Measurements from ENCODE around the gene HSD17B12. TPM values are rescaled to one million over a fixed set of nuclear protein-coding genes. Genes with fewer than 3 reads are reported as not detected.

The HSD17B12 gene
- total RNA-seq, 2 donors from 2014 or later, result 40.6 to 52.4 TPM

- Mint-ChIP-seq H3K4me3 (no peak overlapping the region), H3K36me3 (no peaks in the 10 kb centered on the region), H3K27ac (no peak overlapping the region), H3K27me3 (no peaks in the 10 kb centered on the region), H3K9me3 (no peaks in the 10 kb centered on the region), H3K4me1 (ENCODE audit: low read depth in 2 of 2) (no peaks in the 10 kb centered on the region)
- no peak for DNase-seq (ENCODE audit: low spot score)
- no peak for ATAC-seq
Observed at GRCh38 chr11:43810929-43811596, 130.5 kb downstream of the HSD17B12 start.

- H3K27me3 Mint-ChIP-seq, result no peaks in the 10 kb centered on the region
- H3K27ac Mint-ChIP-seq, result no peak overlapping the region
- DNase-seq (ENCODE audit: low spot score), result no peak
- no peak for ATAC-seq
- no peaks in the 10 kb centered on the region for H3K9me3 Mint-ChIP-seq
- H3K4me1 Mint-ChIP-seq (ENCODE audit: low read depth in 2 of 2), result no peaks in the 10 kb centered on the region
- no peaks in the 10 kb centered on the region for H3K36me3 Mint-ChIP-seq
- no peak overlapping the region for H3K4me3 Mint-ChIP-seq
Observed at GRCh38 chr11:43812471-43812870, 131.9 kb downstream of the HSD17B12 start.

DNA sequence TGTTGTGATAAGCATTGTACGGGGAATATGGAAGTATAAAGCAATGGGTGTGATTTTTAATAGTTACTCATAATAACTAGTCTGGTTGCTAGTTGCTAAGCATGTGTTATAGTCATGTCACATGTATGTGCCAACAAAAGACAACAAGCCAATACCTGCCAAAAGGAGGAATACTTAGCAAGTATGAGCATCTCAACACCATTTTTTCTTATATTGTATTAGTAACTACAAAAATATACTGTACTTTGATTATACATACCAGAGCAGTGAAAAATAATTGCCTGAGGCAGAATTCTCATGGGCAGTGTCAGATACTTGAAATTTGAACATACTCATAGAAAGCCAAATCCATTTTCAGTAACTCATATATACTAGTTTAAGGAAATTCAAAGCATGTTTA lies 137.7 kb downstream of the HSD17B12 start:
- Mint-ChIP-seq H3K36me3 (no peaks in the 10 kb centered on the region), H3K4me1 (ENCODE audit: low read depth in 2 of 2) (no peaks in the 10 kb centered on the region), H3K27ac (no peak overlapping the region), H3K4me3 (no peak overlapping the region), H3K27me3 (no peaks in the 10 kb centered on the region), H3K9me3 (no peaks in the 10 kb centered on the region)
- ATAC-seq (no peak), DNase-seq (ENCODE audit: low spot score) (no peak)

GRCh38 chr11:43819926-43820325 lies 139.4 kb downstream of the HSD17B12 start:
- no peaks in the 10 kb centered on the region for H3K9me3 Mint-ChIP-seq
- H3K27ac Mint-ChIP-seq, result no peak overlapping the region
- no peaks in the 10 kb centered on the region for H3K27me3 Mint-ChIP-seq
- H3K4me1 Mint-ChIP-seq (ENCODE audit: low read depth in 2 of 2), result no peaks in the 10 kb centered on the region
- H3K36me3 Mint-ChIP-seq, result no peaks in the 10 kb centered on the region
- H3K4me3 Mint-ChIP-seq, result no peak overlapping the region
- no peak for DNase-seq (ENCODE audit: low spot score)
- ATAC-seq, result no peak

DNA sequence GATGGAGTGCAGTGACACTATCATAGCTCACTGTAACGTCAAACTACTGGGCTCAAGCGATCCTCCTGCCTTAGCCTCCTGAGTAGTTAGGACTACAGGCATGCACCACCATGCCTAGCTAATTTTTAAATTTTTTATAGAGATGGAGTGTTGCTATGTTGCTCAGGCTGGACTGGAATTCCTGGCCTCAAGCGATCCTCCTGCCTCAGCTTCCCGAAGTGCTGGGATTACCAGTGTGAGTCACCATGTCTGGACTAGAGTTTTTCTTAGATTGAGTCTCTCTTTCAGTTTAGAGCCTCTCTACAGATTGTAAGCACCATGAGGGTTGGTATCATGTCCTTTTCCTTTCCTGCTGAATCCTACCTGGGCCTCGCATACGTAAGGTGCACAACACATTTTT lies 142.8 kb downstream of the HSD17B12 start:
- no peak overlapping the region for H3K4me3 Mint-ChIP-seq
- H3K27me3 Mint-ChIP-seq, result no peaks in the 10 kb centered on the region
- ATAC-seq (no peak), DNase-seq (ENCODE audit: low spot score) (no peak)
- no peaks in the 10 kb centered on the region for H3K36me3 Mint-ChIP-seq
- no peak overlapping the region for H3K27ac Mint-ChIP-seq
- no peaks in the 10 kb centered on the region for H3K9me3 Mint-ChIP-seq
- no peaks in the 10 kb centered on the region for H3K4me1 Mint-ChIP-seq (ENCODE audit: low read depth in 2 of 2)

DNA sequence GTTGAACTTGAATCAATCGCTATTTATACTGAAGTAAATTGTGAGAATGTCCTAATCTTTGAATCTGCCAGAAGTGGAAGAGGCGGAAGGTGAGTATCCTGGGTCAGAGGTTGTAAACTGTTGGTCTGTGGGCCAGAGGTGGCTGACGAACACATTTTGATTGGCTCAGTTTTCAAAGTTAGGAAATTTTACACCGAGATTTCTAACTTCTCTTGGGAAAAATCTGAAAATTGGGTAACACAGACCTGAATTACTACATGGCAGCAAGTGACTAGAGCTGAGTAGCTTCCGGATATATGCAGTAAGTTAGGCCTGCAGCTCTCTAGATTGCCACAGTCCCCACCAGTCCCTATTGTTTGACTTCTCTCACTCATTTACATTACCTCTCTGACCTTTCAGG lies 143.3 kb downstream of the HSD17B12 start:
- Mint-ChIP-seq H3K9me3 (no peaks in the 10 kb centered on the region), H3K36me3 (no peaks in the 10 kb centered on the region), H3K4me1 (ENCODE audit: low read depth in 2 of 2) (no peaks in the 10 kb centered on the region), H3K4me3 (no peak overlapping the region), H3K27me3 (no peaks in the 10 kb centered on the region), H3K27ac (no peak overlapping the region)
- no peak for DNase-seq (ENCODE audit: low spot score)
- no peak for ATAC-seq

DNA sequence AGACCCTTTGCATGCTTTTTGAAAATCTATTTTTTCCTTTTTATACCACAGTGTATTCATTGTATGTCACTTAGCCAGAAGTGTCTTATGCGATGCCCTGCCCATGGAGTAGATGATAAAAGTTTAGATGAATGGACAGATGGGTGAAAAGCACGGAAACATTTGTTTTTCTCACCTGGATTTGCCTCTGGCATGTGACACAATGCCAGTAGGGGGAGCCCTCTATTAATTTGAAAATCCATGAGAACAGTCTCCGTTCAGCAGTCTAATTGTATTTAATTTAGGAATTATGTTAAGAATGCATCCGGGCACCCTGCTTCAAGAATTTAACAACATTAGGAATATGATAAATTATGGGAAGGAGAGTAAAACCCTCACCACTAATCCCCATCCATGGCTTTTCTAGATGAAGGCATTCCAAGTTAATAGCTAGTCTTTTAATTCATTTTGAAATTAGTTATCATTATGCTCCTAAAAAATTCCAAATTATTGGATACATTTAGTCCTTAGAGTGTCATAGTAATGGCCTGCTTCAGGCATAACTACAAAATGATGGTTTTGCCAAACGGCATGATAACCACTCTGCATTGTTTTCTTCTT lies 144.8 kb downstream of the HSD17B12 start:
- H3K4me1 Mint-ChIP-seq (ENCODE audit: low read depth in 2 of 2), result no peaks in the 10 kb centered on the region
- H3K27me3 Mint-ChIP-seq, result no peaks in the 10 kb centered on the region
- H3K36me3 Mint-ChIP-seq, result no peaks in the 10 kb centered on the region
- H3K9me3 Mint-ChIP-seq, result no peaks in the 10 kb centered on the region
- no peak overlapping the region for H3K27ac Mint-ChIP-seq
- H3K4me3 Mint-ChIP-seq, result no peak overlapping the region
- no peak for ATAC-seq
- DNase-seq (ENCODE audit: low spot score), result no peak

GRCh38 chr11:43830928-43831440 lies 150.4 kb downstream of the HSD17B12 start:
- peak; percentile 93 to 94 for ATAC-seq
- Mint-ChIP-seq H3K27me3 (no peaks in the 10 kb centered on the region), H3K36me3 (no peaks in the 10 kb centered on the region), H3K4me3 (no peak overlapping the region), H3K27ac (peak overlapping the region in 1 of 2 donors; percentile 12), H3K9me3 (no peaks in the 10 kb centered on the region), H3K4me1 (ENCODE audit: low read depth in 2 of 2) (peaks cover 7 to 12% of the 10 kb centered on the region in 2 donors)
- no peak for DNase-seq (ENCODE audit: low spot score)

DNA sequence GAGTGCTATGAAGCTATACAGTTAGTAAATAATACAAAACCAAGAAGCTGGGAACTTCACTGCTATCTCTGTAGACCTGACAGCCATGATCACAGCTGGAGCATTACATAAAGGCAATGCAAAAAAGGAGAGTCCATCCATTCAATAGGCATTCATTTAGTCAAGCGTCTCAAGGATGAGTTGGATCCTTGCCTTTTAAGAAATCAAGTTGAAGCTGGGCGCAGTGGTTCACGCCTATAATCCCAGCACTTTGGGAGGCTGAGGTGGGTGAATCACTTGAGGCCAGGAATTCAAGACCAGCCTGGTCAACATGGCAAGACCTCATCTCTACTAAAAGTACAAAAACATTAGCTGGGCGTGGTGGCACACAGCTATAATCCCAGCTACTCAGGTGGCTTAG lies 152.0 kb downstream of the HSD17B12 start:
- no peak for DNase-seq (ENCODE audit: low spot score)
- Mint-ChIP-seq H3K4me3 (no peak overlapping the region), H3K27me3 (no peaks in the 10 kb centered on the region), H3K36me3 (no peaks in the 10 kb centered on the region), H3K9me3 (no peaks in the 10 kb centered on the region), H3K4me1 (ENCODE audit: low read depth in 2 of 2) (peaks cover 7 to 12% of the 10 kb centered on the region in 2 donors), H3K27ac (no peak overlapping the region)
- no peak for ATAC-seq

DNA sequence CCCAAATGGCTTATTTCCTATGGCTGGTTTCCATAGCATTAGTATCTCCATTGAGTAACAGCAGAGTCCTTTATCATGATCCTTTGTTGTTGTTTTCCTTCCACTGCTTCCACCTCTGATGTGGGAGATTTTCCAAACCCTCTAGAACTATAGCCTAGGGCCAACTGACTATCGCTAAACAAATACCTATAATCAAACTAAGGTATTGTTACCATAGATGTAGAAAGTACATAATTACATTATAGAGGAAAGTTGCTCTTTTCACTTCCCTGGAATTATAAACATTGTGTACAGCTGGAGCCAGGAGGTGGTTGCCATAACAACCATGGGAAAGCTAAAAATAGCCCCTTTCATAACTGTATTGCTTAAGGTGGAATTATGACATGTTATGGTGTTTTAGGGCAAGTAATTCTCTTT lies 153.1 kb downstream of the HSD17B12 start:
- no peak overlapping the region for H3K4me3 Mint-ChIP-seq
- peaks cover 9 to 12% of the 10 kb centered on the region in 2 donors for H3K4me1 Mint-ChIP-seq (ENCODE audit: low read depth in 2 of 2)

DNA sequence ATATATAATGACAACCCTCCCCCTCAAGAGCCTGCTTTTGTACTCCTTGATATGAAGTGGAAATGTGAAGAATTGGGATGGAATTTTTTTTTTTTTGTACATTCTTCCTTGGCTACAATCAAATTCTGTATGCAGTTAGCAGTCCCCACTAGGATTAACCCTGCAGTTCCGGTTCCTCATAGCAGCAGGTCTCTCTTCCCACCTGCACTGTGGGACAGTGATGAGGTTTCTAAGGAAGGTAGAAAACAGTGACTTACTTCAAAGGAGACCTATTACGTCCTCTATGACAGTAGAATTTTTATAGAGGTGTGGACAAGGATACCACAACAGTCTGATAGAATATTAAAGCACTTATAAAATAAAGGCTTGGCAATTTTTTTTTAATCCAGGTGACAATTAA lies 153.7 kb downstream of the HSD17B12 start:
- no peaks in the 10 kb centered on the region for H3K27me3 Mint-ChIP-seq
- H3K4me1 Mint-ChIP-seq (ENCODE audit: low read depth in 2 of 2), result peaks cover 9 to 12% of the 10 kb centered on the region in 2 donors
- peaks cover 5% of the 10 kb centered on the region for H3K36me3 Mint-ChIP-seq
- no peak overlapping the region for H3K4me3 Mint-ChIP-seq
- DNase-seq (ENCODE audit: low spot score) (no peak), ATAC-seq (no peak)
- H3K27ac Mint-ChIP-seq, result no peak overlapping the region
- no peaks in the 10 kb centered on the region for H3K9me3 Mint-ChIP-seq

More for the DNA sequence above, 153.1 kb downstream of the HSD17B12 start:
- ATAC-seq (no peak), DNase-seq (ENCODE audit: low spot score) (no peak)
- no peaks in the 10 kb centered on the region for H3K27me3 Mint-ChIP-seq
- H3K27ac Mint-ChIP-seq, result no peak overlapping the region
- no peaks in the 10 kb centered on the region for H3K9me3 Mint-ChIP-seq
- peaks cover 3% of the 10 kb centered on the region for H3K36me3 Mint-ChIP-seq

DNA sequence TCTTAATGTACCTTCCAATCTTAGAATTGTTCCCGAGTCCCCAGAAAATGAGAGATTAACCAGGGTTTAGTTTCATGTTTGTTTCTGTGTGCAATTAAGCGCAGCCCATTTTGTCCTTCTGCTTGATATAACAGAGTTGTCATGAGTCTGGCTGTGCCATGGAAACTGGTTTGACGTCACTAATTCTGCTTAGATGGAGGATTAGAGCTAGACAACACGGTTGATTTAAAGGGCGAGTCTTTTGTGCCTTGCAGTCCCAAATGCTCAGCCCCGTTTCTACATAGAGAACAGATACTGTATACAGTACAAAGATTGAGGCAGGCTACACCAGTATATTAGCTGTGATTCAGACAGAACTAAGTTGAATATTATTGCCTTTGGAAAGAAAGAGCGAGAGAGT lies 154.6 kb downstream of the HSD17B12 start:
- no peak for ATAC-seq
- no peaks in the 10 kb centered on the region for H3K27me3 Mint-ChIP-seq
- DNase-seq (ENCODE audit: low spot score), result no peak
- H3K27ac Mint-ChIP-seq, result no peak overlapping the region
- H3K9me3 Mint-ChIP-seq, result no peaks in the 10 kb centered on the region
- peaks cover 9 to 12% of the 10 kb centered on the region in 2 donors for H3K4me1 Mint-ChIP-seq (ENCODE audit: low read depth in 2 of 2)
- H3K4me3 Mint-ChIP-seq, result no peak overlapping the region
- peaks cover 5% of the 10 kb centered on the region for H3K36me3 Mint-ChIP-seq

GRCh38 chr11:43837879-43838278 lies 157.3 kb downstream of the HSD17B12 start:
- no peak for DNase-seq (ENCODE audit: low spot score)
- ATAC-seq, result no peak
- H3K27ac Mint-ChIP-seq, result no peak overlapping the region
- peaks cover 0 to 2% of the 10 kb centered on the region in 2 donors for H3K4me1 Mint-ChIP-seq (ENCODE audit: low read depth in 2 of 2)
- H3K36me3 Mint-ChIP-seq, result peaks cover 15% of the 10 kb centered on the region
- no peak overlapping the region for H3K4me3 Mint-ChIP-seq
- no peaks in the 10 kb centered on the region for H3K9me3 Mint-ChIP-seq
- H3K27me3 Mint-ChIP-seq, result no peaks in the 10 kb centered on the region

DNA sequence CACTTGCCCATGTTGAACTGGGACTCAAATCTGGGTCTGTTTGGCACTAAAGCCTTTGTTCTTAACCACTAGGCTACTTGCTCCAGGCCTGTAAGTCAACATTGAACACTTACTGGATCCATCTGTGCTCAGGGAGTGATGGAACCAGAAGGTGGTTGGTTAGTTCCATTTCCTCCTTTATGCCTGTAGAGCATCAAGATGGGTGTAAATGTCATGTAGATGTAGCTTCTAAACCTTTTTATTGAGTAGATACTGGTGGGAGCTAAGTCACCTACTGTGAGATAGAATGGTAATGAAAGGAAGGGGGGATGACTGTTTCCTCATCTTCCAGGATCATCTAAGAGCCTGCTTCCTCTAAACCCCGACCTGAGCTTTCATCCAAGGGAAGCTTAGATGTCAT lies 161.5 kb downstream of the HSD17B12 start:
- Mint-ChIP-seq H3K9me3 (no peaks in the 10 kb centered on the region), H3K4me3 (no peak overlapping the region), H3K27me3 (no peaks in the 10 kb centered on the region), H3K36me3 (peaks cover 15% of the 10 kb centered on the region), H3K4me1 (ENCODE audit: low read depth in 2 of 2) (peaks cover 0 to 2% of the 10 kb centered on the region in 2 donors), H3K27ac (no peak overlapping the region)
- ATAC-seq, result no peak
- DNase-seq (ENCODE audit: low spot score), result no peak
